Neural progenitor cell (in vitro differentiated cells): ENCODE results near the gene DAPL1.

Source experiments
- EZH2 ChIP-seq: fragments of 200-600 bp; sonication (generic); IDR thresholded peaks from 2 replicates; pipeline ENCODE4 v1.6.1; 2017; ENCODE audit warnings: antibody characterized with exemption, mild to moderate bottlenecking, moderate library complexity
- EZH2phosphoT487 ChIP-seq: fragments of 200-600 bp; sonication (generic); IDR thresholded peaks from 2 replicates; pipeline ENCODE4 v1.6.1; 2017; ENCODE audit warnings: antibody characterized with exemption
- TF ChIP-seq, protein P1 (sequence below): fragments of 200-600 bp; sonication (generic); IDR thresholded peaks from 2 replicates; pipeline ENCODE4 v1.5.1; 2017; ENCODE audit warnings: antibody characterized with exemption, mild to moderate bottlenecking

DNA sequence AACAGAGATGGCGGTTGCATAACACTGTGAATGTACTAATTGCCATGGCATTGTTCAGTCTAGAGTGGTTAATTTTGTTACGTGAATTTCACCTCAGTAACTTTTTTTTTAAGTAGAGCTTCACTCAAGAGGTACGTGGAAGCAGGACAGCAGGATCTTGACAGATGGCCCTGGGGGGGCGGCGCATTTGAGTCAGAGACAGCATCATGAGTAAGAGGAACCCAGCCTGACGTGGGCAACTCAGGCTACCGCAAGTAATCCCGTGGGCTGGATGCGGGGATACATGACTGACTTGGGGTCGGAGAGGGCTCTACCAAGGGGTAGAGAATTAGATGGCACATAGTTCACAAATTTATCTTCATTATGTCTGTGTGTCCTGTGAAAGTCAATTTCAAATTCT, 38.1 kb upstream of the DAPL1 start:
- TF ChIP-seq, protein P1, sequence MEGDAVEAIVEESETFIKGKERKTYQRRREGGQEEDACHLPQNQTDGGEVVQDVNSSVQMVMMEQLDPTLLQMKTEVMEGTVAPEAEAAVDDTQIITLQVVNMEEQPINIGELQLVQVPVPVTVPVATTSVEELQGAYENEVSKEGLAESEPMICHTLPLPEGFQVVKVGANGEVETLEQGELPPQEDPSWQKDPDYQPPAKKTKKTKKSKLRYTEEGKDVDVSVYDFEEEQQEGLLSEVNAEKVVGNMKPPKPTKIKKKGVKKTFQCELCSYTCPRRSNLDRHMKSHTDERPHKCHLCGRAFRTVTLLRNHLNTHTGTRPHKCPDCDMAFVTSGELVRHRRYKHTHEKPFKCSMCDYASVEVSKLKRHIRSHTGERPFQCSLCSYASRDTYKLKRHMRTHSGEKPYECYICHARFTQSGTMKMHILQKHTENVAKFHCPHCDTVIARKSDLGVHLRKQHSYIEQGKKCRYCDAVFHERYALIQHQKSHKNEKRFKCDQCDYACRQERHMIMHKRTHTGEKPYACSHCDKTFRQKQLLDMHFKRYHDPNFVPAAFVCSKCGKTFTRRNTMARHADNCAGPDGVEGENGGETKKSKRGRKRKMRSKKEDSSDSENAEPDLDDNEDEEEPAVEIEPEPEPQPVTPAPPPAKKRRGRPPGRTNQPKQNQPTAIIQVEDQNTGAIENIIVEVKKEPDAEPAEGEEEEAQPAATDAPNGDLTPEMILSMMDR, result no peak
- no peak for TF ChIP-seq EZH2phosphoT487
- TF ChIP-seq EZH2, result no peak
